Stimulated activated CD8-positive, alpha-beta memory T cell treated with anti-CD3 and anti-CD28 coated beads, Interleukin-12 subunit alpha, Interleukin-12 subunit beta, amount 100 ng/mL, for 24 hours (primary cell): ENCODE results near the gene PFN4.
A peak's percentile ranks its signal among the peaks of the same experiment; 100 is the strongest.
"Not testable (repeated sequence)": the region's sequence is repeated elsewhere in the genome, so short reads cannot be mapped to it uniquely, and the experiment has no call there.

Experiments used
- DNase-seq: peaks from one replicate; pipeline ENCODE4 v3.0.0-alpha.2; 2020; ENCODE audit errors: extremely low read depth

The PFN4 gene

GRCh38 chr2:24123195-24123921, at the start of gene PFN4, which contains the start of gene FAM228B:
Gene PFN4, minus strand, starts transcription at chr2:24123334. Its CDS starts 799 bp downstream, at chr2:24122535.
Gene FAM228B, plus strand, starts transcription at chr2:24123469. Its CDS starts 893 bp downstream, at chr2:24124362.
- peak; percentile 43 for DNase-seq

- no peak for DNase-seq
These were observed 45.9 kb upstream of the PFN4 start for GRCh38 chr2:24169023-24169422.

- no peak for DNase-seq
These were observed 41.4 kb upstream of the PFN4 start for GRCh38 chr2:24164416-24164973.

GRCh38 chr2:24163601-24164000, 40.5 kb upstream of the PFN4 start:
- no peak for DNase-seq

- no peak for DNase-seq
These were observed 40.1 kb upstream of the PFN4 start for GRCh38 chr2:24163186-24163585.

GRCh38 chr2:24162494-24162893, 39.4 kb upstream of the PFN4 start:
- DNase-seq, result no peak

GRCh38 chr2:24160761-24161160, 37.6 kb upstream of the PFN4 start:
- no peak for DNase-seq

GRCh38 chr2:24159708-24160107, 36.6 kb upstream of the PFN4 start:
- no peak for DNase-seq

GRCh38 chr2:24158131-24158530, 35.0 kb upstream of the PFN4 start:
- no peak for DNase-seq

- DNase-seq, result no peak
These were observed 30.3 kb upstream of the PFN4 start for GRCh38 chr2:24153478-24153877.

- no peak for DNase-seq
These were observed 29.5 kb upstream of the PFN4 start for GRCh38 chr2:24152413-24153197.

GRCh38 chr2:24147364-24147763, 24.2 kb upstream of the PFN4 start:
- DNase-seq, result no peak

- not testable (repeated sequence) for DNase-seq
These were observed 17.2 kb upstream of the PFN4 start for GRCh38 chr2:24140305-24140704.

GRCh38 chr2:24132543-24132942, 9.4 kb upstream of the PFN4 start:
- DNase-seq, result no peak

GRCh38 chr2:24125956-24126355, 2.8 kb upstream of the PFN4 start:
- DNase-seq, result no peak

GRCh38 chr2:24123922-24124580, 917 bp upstream of the PFN4 start:
- DNase-seq, result no peak

- no peak for DNase-seq
These were observed 554 bp downstream of the PFN4 start for GRCh38 chr2:24122366-24123194.

GRCh38 chr2:24121469-24121868, 1.7 kb downstream of the PFN4 start:
- no peak for DNase-seq

GRCh38 chr2:24121066-24121465, 2.1 kb downstream of the PFN4 start:
- DNase-seq, result no peak

- DNase-seq, result no peak
These were observed 5.2 kb downstream of the PFN4 start for GRCh38 chr2:24117902-24118301.

- no peak for DNase-seq
These were observed 8.1 kb downstream of the PFN4 start for GRCh38 chr2:24115057-24115456.
